Trophoblast cell (in vitro differentiated cells and primary cell): ENCODE measurements around the gene AZGP1.
"Not testable (repeated sequence)": the region's sequence is repeated elsewhere in the genome, so short reads cannot be mapped to it uniquely, and the experiment has no call there.

Experiments used
- DNase-seq, 2 donors: peaks; one replicate each; pipeline ENCODE4 v3.0.0-alpha.2; 2016
- H2AFZ ChIP-seq: 2 replicates; pipeline ENCODE4 v1.6.1; 2013; ENCODE audit warnings: low read length, moderate library complexity, mild to moderate bottlenecking; ENCODE audit not compliant: insufficient read depth, poor library complexity
- H2AK5ac ChIP-seq: 2 replicates; pipeline ENCODE4 v1.6.1; 2013; ENCODE audit warnings: mild to moderate bottlenecking, low read length
- H2BK120ac ChIP-seq: 2 replicates; pipeline ENCODE4 v1.6.1; 2013; ENCODE audit warnings: low read length, mild to moderate bottlenecking, moderate library complexity; ENCODE audit not compliant: insufficient read depth, poor library complexity
- H2BK12ac ChIP-seq: 2 replicates; pipeline ENCODE4 v1.6.1; 2013; ENCODE audit warnings: mild to moderate bottlenecking, low read length, moderate library complexity
- H2BK5ac ChIP-seq: 2 replicates; pipeline ENCODE4 v1.6.1; 2013; ENCODE audit warnings: low read length, low read depth, moderate library complexity, mild to moderate bottlenecking; ENCODE audit not compliant: poor library complexity
- H3K14ac ChIP-seq: 2 replicates; pipeline ENCODE4 v1.6.1; 2013; ENCODE audit warnings: mild to moderate bottlenecking, low read length
- H3K18ac ChIP-seq: 2 replicates; pipeline ENCODE4 v1.6.1; 2013; ENCODE audit warnings: mild to moderate bottlenecking, low read length
- H3K23ac ChIP-seq: 2 replicates; pipeline ENCODE4 v1.6.1; 2013; ENCODE audit warnings: low read length
- H3K27ac ChIP-seq: 2 replicates; pipeline ENCODE4 v1.5.1; 2013; ENCODE audit warnings: low read depth, mild to moderate bottlenecking, inconsistent platforms, low read length, moderate library complexity
- H3K27me3 ChIP-seq: 2 replicates; pipeline ENCODE4 v1.6.1; 2013; ENCODE audit warnings: inconsistent platforms, mild to moderate bottlenecking, low read length, moderate library complexity; ENCODE audit not compliant: insufficient read depth
- H3K36me3 ChIP-seq, 2 experiments: 1 replicate in 1 of 2; 2 replicates in 1 of 2; pipeline ENCODE4 v1.6.1; 2013; ENCODE audit warnings: low read length in 2 of 2, mild to moderate bottlenecking in 2 of 2, moderate library complexity in 1 of 2; ENCODE audit not compliant: insufficient read depth in 2 of 2, control insufficient read depth in 1 of 2
- H3K4ac ChIP-seq: 2 replicates; pipeline ENCODE4 v1.6.1; 2013; ENCODE audit warnings: low read depth, mild to moderate bottlenecking, low read length, moderate library complexity
- H3K4me1 ChIP-seq, 2 experiments: 1 replicate in 1 of 2; 2 replicates in 1 of 2; pipeline ENCODE4 v1.6.1; 2013; ENCODE audit warnings: low read length in 2 of 2, mild to moderate bottlenecking in 2 of 2, moderate library complexity in 1 of 2; ENCODE audit not compliant: insufficient read depth in 2 of 2, control insufficient read depth in 1 of 2
- H3K4me2 ChIP-seq: 2 replicates; pipeline ENCODE4 v1.6.1; 2013; ENCODE audit warnings: inconsistent platforms, mild to moderate bottlenecking, low read length, moderate library complexity
- H3K4me3 ChIP-seq: 2 replicates; pipeline ENCODE4 v1.5.1; 2013; ENCODE audit warnings: mild to moderate bottlenecking, low read depth, low read length, inconsistent platforms
- H3K79me1 ChIP-seq: one replicate; pipeline ENCODE4 v1.6.1; 2013; ENCODE audit warnings: low read length
- H3K79me2 ChIP-seq: 2 replicates; pipeline ENCODE4 v1.6.1; 2013; ENCODE audit warnings: low read length, mild to moderate bottlenecking; ENCODE audit not compliant: control insufficient read depth, insufficient read depth, poor library complexity
- H3K9ac ChIP-seq: 2 replicates; pipeline ENCODE4 v1.6.1; 2013; ENCODE audit warnings: mild to moderate bottlenecking, low read length
- H3K9me3 ChIP-seq: 2 replicates; pipeline ENCODE4 v1.6.1; 2013; ENCODE audit warnings: low read depth, mild to moderate bottlenecking, control low read depth, inconsistent platforms, low read length; ENCODE audit not compliant: insufficient read depth
- H4K12ac ChIP-seq: 2 replicates; pipeline ENCODE4 v1.6.1; 2013; ENCODE audit warnings: low read depth, mild to moderate bottlenecking, low read length, moderate library complexity
- H4K8ac ChIP-seq: 2 replicates; pipeline ENCODE4 v1.6.1; 2013; ENCODE audit warnings: low read depth, mild to moderate bottlenecking, low read length, moderate library complexity
- H4K91ac ChIP-seq: one replicate; pipeline ENCODE4 v1.6.1; 2013; ENCODE audit warnings: low read depth, mild to moderate bottlenecking, low read length, moderate library complexity
- WGBS: extraction: QIAGEN DNeasy Blood & Tissue Kit; methylation state at CpG from one replicate; pipeline ENCODE4 v1.1.7; 2013; ENCODE audit warnings: missing lambda C conversion rate; ENCODE audit not compliant: insufficient read length, insufficient coverage; ENCODE audit errors: extremely low coverage; 5-methylcytosine and 5-hydroxymethylcytosine counted together

AZGP1 gene

GRCh38 chr7:100011516-100011915, 35.7 kb upstream of the AZGP1 start:
- Histone ChIP-seq H3K9ac (no peak overlapping the region), H3K36me3 (no peaks in the 10 kb centered on the region), H3K4me1 (peaks cover 4 to 6% of the 10 kb centered on the region in 2 experiments), H3K4me2 (no peak overlapping the region), H2AK5ac (no peak overlapping the region), H2BK5ac (no peak overlapping the region), H3K4ac (no peak overlapping the region), H3K9me3 (no peaks in the 10 kb centered on the region), H3K79me1 (peaks cover 7% of the 10 kb centered on the region), H3K27ac (no peak overlapping the region), H3K18ac (no peak overlapping the region), H3K79me2 (peaks cover 8% of the 10 kb centered on the region), H3K23ac (no peak overlapping the region), H3K14ac (no peak overlapping the region), H2AFZ (no peak overlapping the region), H3K4me3 (no peak overlapping the region), H2BK12ac (no peak overlapping the region), H3K27me3 (no peaks in the 10 kb centered on the region), H4K12ac (no peak overlapping the region), H4K8ac (no peak overlapping the region), H2BK120ac (no peak overlapping the region), H4K91ac (no peak overlapping the region)
- no peak for DNase-seq
- no CpG with 5 or more reads among the region's 3 CpGs for WGBS

- H4K8ac ChIP-seq, result no peak overlapping the region
- H4K91ac ChIP-seq, result no peak overlapping the region
- H2BK12ac ChIP-seq, result no peak overlapping the region
- H3K4ac ChIP-seq, result no peak overlapping the region
- H3K79me2 ChIP-seq, result peaks cover 3% of the 10 kb centered on the region
- H3K27ac ChIP-seq, result no peak overlapping the region
- no peak overlapping the region for H3K4me2 ChIP-seq
- peaks cover 6% of the 10 kb centered on the region for H3K79me1 ChIP-seq
- H3K36me3 ChIP-seq, result no peaks in the 10 kb centered on the region
- no peaks in the 10 kb centered on the region for H3K27me3 ChIP-seq
- H2BK120ac ChIP-seq, result no peak overlapping the region
- no peak overlapping the region for H3K23ac ChIP-seq
- no peak overlapping the region for H4K12ac ChIP-seq
- no peaks in the 10 kb centered on the region for H3K9me3 ChIP-seq
- DNase-seq, result no peak
- no peak overlapping the region for H3K9ac ChIP-seq
- H2BK5ac ChIP-seq, result no peak overlapping the region
- H3K4me1 ChIP-seq, result peaks cover 4 to 6% of the 10 kb centered on the region in 2 experiments
- no peak overlapping the region for H3K4me3 ChIP-seq
- no peak overlapping the region for H2AK5ac ChIP-seq
- WGBS, result 100% methylated on average over 1 of the region's 2 CpGs
- H2AFZ ChIP-seq, result no peak overlapping the region
- no peak overlapping the region for H3K18ac ChIP-seq
- H3K14ac ChIP-seq, result no peak overlapping the region
Measured at GRCh38 chr7:100010901-100011300, 35.1 kb upstream of the AZGP1 start.

GRCh38 chr7:100009952-100010351, 34.1 kb upstream of the AZGP1 start:
- H3K14ac ChIP-seq, H3K23ac ChIP-seq, H3K4me2 ChIP-seq, H2AK5ac ChIP-seq, H4K8ac ChIP-seq, H3K18ac ChIP-seq, H3K27me3 ChIP-seq, H3K79me2 ChIP-seq, DNase-seq, H3K79me1 ChIP-seq, H2BK12ac ChIP-seq, H3K4ac ChIP-seq, H2BK5ac ChIP-seq, H3K36me3 ChIP-seq, H4K91ac ChIP-seq, H4K12ac ChIP-seq, H2BK120ac ChIP-seq, H3K4me1 ChIP-seq, H3K4me3 ChIP-seq, H3K9me3 ChIP-seq, H3K9ac ChIP-seq, H2AFZ ChIP-seq, H3K27ac ChIP-seq: not testable (repeated sequence)
- WGBS, result no CpG with 5 or more reads among the region's 8 CpGs

- no peak overlapping the region for H2AK5ac ChIP-seq
- H3K18ac ChIP-seq, result no peak overlapping the region
- H3K9me3 ChIP-seq, result no peaks in the 10 kb centered on the region
- H3K4ac ChIP-seq, result no peak overlapping the region
- H2BK5ac ChIP-seq, result no peak overlapping the region
- H4K12ac ChIP-seq, result no peak overlapping the region
- peaks cover 4 to 6% of the 10 kb centered on the region in 2 experiments for H3K4me1 ChIP-seq
- no peak overlapping the region for H2AFZ ChIP-seq
- H3K27ac ChIP-seq, result no peak overlapping the region
- H2BK12ac ChIP-seq, result no peak overlapping the region
- no peak overlapping the region for H2BK120ac ChIP-seq
- no peak overlapping the region for H3K23ac ChIP-seq
- H3K79me1 ChIP-seq, result no peaks in the 10 kb centered on the region
- H3K27me3 ChIP-seq, result no peaks in the 10 kb centered on the region
- H3K36me3 ChIP-seq, result no peaks in the 10 kb centered on the region
- H3K4me3 ChIP-seq, result no peak overlapping the region
- WGBS, result no CpG with 5 or more reads among the region's 10 CpGs
- no peak overlapping the region for H3K14ac ChIP-seq
- H3K4me2 ChIP-seq, result no peak overlapping the region
- no peaks in the 10 kb centered on the region for H3K79me2 ChIP-seq
- peak overlapping the region; percentile 4 for H4K91ac ChIP-seq
- H4K8ac ChIP-seq, result peak overlapping the region; percentile 18
- peak; percentile 64 to 84 for DNase-seq
- no peak overlapping the region for H3K9ac ChIP-seq
Measured at GRCh38 chr7:100008525-100008924, 32.7 kb upstream of the AZGP1 start.
